GM12891 (cell line): ENCODE data around the gene GMDS.

ENCODE experiments used
- DNase-seq: peaks from one replicate; pipeline ENCODE4 v3.0.0; 2011; ENCODE audit warnings: low spot score; ENCODE audit not compliant: insufficient read length
- FAIRE-seq: peaks from 2 replicates; lab custom pipeline; 2011; peaks lifted over from hg19 to GRCh38; lab: Jason Lieb, UNC
- PAX5 ChIP-seq: IDR thresholded peaks from 2 replicates; pipeline ENCODE4 v1.6.1; 2011; ENCODE audit warnings: low read length, moderate library complexity, mild to moderate bottlenecking; ENCODE audit not compliant: insufficient read depth, severe bottlenecking
- POLR2A ChIP-seq: IDR thresholded peaks from 2 replicates; pipeline ENCODE4 v1.6.1; 2011; ENCODE audit warnings: low read depth, low read length, control low read depth
- POLR2AphosphoS5 ChIP-seq: IDR thresholded peaks from 2 replicates; pipeline ENCODE4 v1.6.1; 2011; ENCODE audit warnings: low read depth, low read length, control low read depth
- POU2F2 ChIP-seq: IDR thresholded peaks from 2 replicates; pipeline ENCODE4 v1.6.1; 2011; ENCODE audit warnings: low read depth, mild to moderate bottlenecking, control low read depth, low read length, moderate library complexity
- SPI1 ChIP-seq: IDR thresholded peaks from 2 replicates; pipeline ENCODE4 v1.6.1; 2011; ENCODE audit warnings: low read depth, low read length, control low read depth
- TAF1 ChIP-seq: IDR thresholded peaks from 2 replicates; pipeline ENCODE4 v1.6.1; 2011; ENCODE audit warnings: low read depth, low read length, control low read depth

GMDS gene

GRCh38 chr6:1621070-1621701, 624.2 kb downstream of the GMDS start:
- no peak for TF ChIP-seq PAX5
- DNase-seq (no peak), FAIRE-seq (no peak)

DNA sequence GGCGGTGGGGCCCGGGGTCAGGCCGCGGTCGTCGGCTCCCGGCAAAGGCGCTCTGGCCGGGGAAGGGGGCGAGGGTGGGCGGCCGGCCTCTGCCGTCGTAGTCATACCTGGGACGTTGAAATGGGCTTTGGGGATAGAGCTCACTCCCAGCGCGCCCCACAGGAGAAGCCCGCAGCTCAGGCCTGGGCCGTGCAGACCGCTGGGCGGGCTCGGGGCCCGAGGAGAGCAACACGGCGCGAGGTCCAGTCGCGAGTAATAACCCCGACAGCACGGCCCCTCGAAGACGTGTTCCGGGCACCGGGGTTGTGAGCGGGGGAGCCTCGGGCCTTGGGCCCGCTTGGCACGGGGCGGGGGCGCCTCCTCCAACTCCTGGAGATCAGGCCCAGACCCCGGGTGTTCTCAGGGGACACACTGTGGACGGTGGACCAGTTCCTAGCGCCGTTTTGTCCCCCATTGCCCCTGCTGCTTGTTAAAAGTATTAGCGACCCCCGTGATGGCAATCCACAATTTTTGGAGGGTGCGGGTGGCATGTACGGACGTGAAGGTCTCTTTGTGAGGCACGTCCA, 624.8 kb downstream of the GMDS start:
- FAIRE-seq (no peak), DNase-seq (no peak)
- TF ChIP-seq POLR2A (no peak), PAX5 (no peak), POLR2AphosphoS5 (no peak), SPI1 (no peak), POU2F2 (no peak), TAF1 (no peak)

DNA sequence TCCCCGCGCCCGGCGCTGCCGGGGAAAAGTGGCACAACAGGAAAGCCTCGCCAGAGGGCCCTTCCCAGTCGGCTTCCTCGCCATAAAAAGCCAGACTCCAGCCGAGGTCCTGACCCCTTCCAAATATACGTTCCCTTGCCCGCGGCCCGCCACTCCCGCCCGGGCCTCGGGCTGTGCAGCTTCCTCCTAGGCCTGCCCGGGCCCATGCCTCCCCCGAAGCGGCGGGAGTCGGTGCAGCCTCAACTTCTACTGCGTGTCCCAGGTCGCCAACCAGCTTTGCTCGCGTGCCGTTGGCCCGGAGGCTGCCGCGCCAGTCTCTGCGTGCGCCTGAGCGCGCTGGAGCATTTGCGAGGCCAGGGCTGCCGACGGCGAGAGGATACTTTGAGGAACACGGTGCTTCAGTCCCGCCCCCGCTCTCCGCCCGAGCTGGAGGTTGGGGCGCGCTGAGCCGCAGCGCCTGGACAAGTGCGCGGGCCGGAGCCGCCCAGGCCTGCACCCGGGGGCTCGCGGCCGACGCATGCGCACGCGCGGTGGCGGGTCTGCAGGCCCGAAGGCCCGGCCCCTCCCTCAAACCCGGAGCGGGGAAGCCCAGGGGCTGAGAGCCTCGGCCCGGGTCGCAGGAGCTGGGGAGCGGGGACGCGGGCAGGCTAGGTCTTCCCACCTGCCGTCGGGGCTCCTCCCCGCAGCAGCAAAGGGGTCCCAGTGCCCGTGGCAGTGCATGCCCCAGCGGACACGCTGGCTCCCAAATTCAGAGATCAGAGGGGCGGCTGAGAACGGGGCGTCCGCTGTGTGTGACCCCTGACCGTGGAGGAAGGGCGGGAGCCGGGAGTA, 625.5 kb downstream of the GMDS start:
- no peak for TF ChIP-seq PAX5
- TF ChIP-seq POU2F2 = no peak
- no peak for TF ChIP-seq POLR2A
- TF ChIP-seq TAF1 = no peak
- TF ChIP-seq POLR2AphosphoS5 = no peak
- no peak for TF ChIP-seq SPI1
- FAIRE-seq (peak; percentile 82), DNase-seq (no peak)

DNA sequence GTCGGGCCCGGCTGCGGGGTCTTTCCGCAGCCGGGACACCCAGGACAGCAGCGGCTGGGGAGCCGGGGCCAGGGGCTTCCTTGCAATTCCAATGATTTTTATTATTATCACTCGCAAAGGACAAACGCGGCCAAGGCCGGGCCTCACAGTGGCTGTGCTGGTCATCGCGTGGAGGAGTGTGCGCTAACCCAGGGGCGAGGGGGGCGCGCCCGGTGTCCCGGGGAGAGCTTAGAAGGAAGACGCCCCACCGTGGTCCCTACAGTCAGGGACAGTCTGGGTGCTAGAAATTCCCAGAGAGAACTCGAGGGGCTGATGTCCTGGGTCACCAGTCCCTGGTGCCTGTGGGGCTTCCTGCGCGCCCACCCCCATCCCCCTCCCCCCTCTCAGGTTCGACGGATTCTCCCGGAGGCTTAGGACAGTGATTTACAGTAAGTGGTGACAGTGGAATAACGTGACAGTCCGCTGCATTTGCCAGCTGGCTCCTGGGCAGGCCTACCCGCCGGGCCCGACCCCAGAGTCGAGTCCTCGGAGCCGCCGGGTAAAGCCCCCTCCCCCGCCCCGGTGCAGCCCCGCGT, 626.2 kb downstream of the GMDS start:
- FAIRE-seq (no peak), DNase-seq (no peak)
- TF ChIP-seq PAX5 (no peak), POU2F2 (no peak), POLR2A (no peak), POLR2AphosphoS5 (no peak), SPI1 (no peak), TAF1 (no peak)

- no peak for DNase-seq
- TF ChIP-seq POU2F2 (no peak), SPI1 (no peak), PAX5 (no peak), TAF1 (no peak), POLR2AphosphoS5 (no peak), POLR2A (no peak)
- no peak for FAIRE-seq
Observed at GRCh38 chr6:1618311-1619097, 626.9 kb downstream of the GMDS start.

DNA sequence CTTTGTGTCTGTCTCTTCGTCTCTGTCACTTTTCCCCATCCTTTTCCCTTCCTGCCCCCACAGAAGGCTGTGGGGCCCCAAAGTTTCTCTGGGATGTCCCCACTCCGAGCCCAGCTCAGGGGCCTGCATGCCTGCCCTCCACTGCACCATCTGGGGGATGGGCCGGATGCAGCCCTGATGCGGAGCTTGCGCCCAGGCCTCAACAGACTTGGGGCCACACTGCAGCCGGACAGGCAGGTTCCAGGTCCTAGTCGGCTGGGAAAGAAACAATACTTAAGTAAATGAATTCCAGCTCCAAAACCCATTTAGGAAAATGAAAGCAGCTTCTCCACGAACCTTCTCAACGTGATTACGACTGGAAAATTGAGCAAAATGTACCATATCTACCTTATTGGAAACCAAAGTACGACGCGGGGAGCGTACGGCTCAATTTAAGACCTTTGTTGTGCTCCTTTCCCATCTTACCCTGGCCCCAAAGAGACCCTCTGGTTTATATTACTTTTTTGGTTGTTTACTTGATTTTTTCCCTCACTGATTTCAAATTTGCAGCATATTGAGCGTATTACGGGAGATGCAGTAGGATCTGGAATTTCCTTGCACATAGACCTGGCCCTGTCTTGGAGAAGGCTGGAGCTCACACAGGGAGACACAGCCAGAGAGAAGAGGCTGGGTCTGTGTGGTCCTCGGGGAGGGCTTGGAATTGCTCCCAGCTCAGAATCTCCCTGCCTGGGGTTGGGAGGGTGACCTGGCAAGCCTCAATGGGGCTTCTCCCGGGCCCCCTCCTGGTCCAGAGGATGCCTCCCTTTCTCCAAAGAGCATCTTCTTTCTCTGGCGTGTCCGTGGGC, 627.7 kb downstream of the GMDS start:
- DNase-seq (no peak), FAIRE-seq (no peak)

DNA sequence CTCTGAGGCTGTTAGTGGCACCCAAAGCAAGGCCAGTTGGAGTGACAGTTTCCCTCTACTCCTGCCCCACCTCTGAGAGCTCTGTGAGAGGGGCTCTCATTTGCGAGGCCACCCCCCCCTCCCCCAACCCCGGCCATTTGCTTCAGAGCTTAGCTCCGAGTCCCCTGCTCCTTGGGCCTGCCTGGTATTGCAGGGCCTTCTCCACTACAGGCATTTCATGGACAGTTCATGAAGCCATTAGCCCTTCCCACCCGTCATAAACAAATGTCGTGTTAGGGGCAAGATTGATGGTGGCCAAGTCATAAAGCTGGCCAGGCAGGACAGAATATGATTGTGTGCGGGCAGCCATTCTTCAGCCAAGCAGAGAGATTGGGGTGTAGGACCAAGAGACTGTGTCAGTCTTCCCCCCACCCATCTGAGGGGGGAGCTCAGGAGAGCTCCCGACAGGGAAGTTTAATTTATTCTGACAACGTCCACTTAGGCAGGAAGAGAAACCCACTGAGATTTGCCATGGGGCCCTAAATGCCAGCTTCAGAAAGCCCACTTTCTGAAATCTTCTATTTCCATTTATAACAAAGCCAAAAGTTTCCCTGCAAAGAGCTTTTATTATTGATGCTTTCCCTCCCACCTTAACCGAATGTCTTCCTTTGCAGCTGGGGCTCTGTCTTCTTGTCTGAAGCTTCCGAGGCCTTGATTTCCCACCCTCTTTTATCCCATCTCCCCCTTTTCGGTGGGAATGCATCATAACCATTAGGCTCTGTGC, 628.5 kb downstream of the GMDS start:
- no peak for TF ChIP-seq POU2F2
- TF ChIP-seq SPI1 = no peak
- no peak for TF ChIP-seq PAX5
- no peak for TF ChIP-seq POLR2AphosphoS5
- no peak for TF ChIP-seq TAF1
- no peak for TF ChIP-seq POLR2A
- FAIRE-seq = no peak
- DNase-seq = no peak

More for the DNA sequence above, 627.7 kb downstream of the GMDS start:
- no peak for TF ChIP-seq SPI1
- TF ChIP-seq POLR2AphosphoS5 = no peak
- TF ChIP-seq POU2F2 = no peak
- no peak for TF ChIP-seq POLR2A
- TF ChIP-seq PAX5 = no peak
- no peak for TF ChIP-seq TAF1
